Fibroblast of lung (primary cell): ENCODE data around the gene EEF2K.

Source experiments
- EZH2 ChIP-seq: IDR thresholded peaks from 2 replicates; pipeline ENCODE4 v1.5.1; 2012; ENCODE audit warnings: low read length, control low read depth, mild to moderate bottlenecking; ENCODE audit errors: missing control alignments
- TF ChIP-seq, protein P1 (sequence below), 2 donors: IDR thresholded peaks in 1 of 2; conservative IDR thresholded peaks in 1 of 2; 1 replicate in 1 of 2; 2 replicates in 1 of 2; pipeline ENCODE4 v1.5.1; 2011 to 2012; ENCODE audit warnings: low read length in 2 of 2, control low read depth in 1 of 2, inconsistent platforms in 1 of 2, low read depth in 1 of 2, mild to moderate bottlenecking in 1 of 2

DNA sequence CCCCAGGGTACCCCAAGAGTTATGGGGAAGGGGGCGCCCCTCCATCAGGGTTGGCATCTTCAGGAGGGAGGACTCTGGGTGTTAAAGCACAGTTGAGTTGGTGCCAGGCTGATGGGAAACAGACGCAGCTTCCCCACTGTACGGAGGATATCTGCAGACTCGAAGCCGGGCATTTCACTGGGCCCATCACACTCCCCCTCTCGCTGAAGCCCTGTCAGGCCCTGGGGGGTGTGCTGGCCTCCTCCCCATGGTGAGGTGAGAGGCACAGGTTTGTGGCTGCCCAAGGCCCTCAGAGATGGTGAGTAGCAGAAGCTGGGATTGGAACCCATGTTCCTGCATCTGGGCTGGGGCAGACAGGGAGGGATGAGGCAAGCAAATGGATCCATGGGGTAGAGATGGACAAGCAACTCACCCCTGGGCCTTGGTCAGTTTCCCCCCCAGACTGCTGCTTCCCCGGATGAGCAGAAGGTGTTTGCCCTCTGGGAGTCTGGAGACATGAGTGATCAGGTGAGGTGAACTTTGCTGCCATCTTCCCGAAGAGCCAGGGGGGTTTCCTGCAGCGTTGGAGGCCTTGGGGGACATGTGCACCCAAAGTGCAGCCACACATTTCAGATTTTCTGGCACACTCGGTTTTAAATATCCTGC, 122.1 kb downstream of the EEF2K start:
- TF ChIP-seq, protein P1, sequence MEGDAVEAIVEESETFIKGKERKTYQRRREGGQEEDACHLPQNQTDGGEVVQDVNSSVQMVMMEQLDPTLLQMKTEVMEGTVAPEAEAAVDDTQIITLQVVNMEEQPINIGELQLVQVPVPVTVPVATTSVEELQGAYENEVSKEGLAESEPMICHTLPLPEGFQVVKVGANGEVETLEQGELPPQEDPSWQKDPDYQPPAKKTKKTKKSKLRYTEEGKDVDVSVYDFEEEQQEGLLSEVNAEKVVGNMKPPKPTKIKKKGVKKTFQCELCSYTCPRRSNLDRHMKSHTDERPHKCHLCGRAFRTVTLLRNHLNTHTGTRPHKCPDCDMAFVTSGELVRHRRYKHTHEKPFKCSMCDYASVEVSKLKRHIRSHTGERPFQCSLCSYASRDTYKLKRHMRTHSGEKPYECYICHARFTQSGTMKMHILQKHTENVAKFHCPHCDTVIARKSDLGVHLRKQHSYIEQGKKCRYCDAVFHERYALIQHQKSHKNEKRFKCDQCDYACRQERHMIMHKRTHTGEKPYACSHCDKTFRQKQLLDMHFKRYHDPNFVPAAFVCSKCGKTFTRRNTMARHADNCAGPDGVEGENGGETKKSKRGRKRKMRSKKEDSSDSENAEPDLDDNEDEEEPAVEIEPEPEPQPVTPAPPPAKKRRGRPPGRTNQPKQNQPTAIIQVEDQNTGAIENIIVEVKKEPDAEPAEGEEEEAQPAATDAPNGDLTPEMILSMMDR (conservative IDR thresholded peaks at IDR 0.05 in 1 of 2, IDR thresholded peaks at IDR 0.05 in 1 of 2; ENCODE audit: low read depth in 1 of 2, low read length in 2 of 2), result no peak
- TF ChIP-seq EZH2, result no peak
